Nephron (organoid): Measurements from ENCODE around the gene CTU1.
"Not testable (repeated sequence)": the region's sequence is repeated elsewhere in the genome, so short reads cannot be mapped to it uniquely, and the experiment has no call there.

ENCODE experiments used
- H3K27ac Mint-ChIP-seq, 3 experiments: 2 replicates each; pipeline ENCODE4 v1.8.0; 2020; ENCODE audit warnings: mixed read lengths in 3 of 3, mild to moderate bottlenecking in 2 of 3, moderate library complexity in 1 of 3
- H3K27me3 Mint-ChIP-seq: 2 replicates; pipeline ENCODE4 v1.8.0; 2021; ENCODE audit warnings: low read depth, mild to moderate bottlenecking, moderate library complexity, mixed read lengths
- H3K36me3 Mint-ChIP-seq: 2 replicates; pipeline ENCODE4 v1.8.0; 2020; ENCODE audit warnings: low read depth, mixed read lengths
- H3K4me1 Mint-ChIP-seq: 2 replicates; pipeline ENCODE4 v1.8.0; 2020; ENCODE audit warnings: mixed read lengths
- H3K4me3 Mint-ChIP-seq, 3 experiments: 2 replicates each; pipeline ENCODE4 v1.8.0; 2020; ENCODE audit warnings: mild to moderate bottlenecking in 3 of 3, mixed read lengths in 3 of 3, moderate library complexity in 2 of 3
- H3K9me3 Mint-ChIP-seq: 2 replicates; pipeline ENCODE4 v1.8.0; 2020; ENCODE audit warnings: mixed read lengths
- TF ChIP-seq, protein P1 (sequence below), 3 experiments: fragments of 200-600 bp; sonication (generic); IDR thresholded peaks; one replicate each; pipeline ENCODE4 v1.5.0; 2021; ENCODE audit warnings: antibody characterized with exemption in 3 of 3; ENCODE audit not compliant: unreplicated experiment in 3 of 3

CTU1 gene

DNA sequence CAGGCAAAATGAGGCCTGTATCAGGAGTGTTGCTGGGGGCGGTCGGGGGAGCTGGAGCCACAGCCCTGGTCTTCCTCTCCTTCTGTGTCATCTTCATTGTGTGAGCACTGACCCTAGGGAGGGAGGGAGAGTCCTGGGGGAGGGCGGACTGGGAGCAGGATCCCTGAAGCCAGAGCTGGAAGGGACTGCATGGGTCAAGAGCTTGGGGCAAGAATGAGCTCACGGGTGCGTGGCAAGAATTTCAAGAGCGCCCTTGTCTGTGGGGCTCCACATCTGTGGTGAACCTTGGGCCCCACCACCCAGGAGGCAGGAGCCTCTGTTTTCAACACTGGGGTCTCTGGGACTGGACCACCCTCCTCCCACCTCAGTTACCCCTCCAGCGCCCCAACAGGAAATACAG, 38.5 kb upstream of the CTU1 start:
- H3K36me3 Mint-ChIP-seq: no peaks in the 10 kb centered on the region
- H3K27me3 Mint-ChIP-seq: peaks cover 28% of the 10 kb centered on the region
- TF ChIP-seq, protein P1, sequence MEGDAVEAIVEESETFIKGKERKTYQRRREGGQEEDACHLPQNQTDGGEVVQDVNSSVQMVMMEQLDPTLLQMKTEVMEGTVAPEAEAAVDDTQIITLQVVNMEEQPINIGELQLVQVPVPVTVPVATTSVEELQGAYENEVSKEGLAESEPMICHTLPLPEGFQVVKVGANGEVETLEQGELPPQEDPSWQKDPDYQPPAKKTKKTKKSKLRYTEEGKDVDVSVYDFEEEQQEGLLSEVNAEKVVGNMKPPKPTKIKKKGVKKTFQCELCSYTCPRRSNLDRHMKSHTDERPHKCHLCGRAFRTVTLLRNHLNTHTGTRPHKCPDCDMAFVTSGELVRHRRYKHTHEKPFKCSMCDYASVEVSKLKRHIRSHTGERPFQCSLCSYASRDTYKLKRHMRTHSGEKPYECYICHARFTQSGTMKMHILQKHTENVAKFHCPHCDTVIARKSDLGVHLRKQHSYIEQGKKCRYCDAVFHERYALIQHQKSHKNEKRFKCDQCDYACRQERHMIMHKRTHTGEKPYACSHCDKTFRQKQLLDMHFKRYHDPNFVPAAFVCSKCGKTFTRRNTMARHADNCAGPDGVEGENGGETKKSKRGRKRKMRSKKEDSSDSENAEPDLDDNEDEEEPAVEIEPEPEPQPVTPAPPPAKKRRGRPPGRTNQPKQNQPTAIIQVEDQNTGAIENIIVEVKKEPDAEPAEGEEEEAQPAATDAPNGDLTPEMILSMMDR (IDR thresholded peaks at IDR 0.05; ENCODE audit: unreplicated experiment in 3 of 3): no peak
- H3K9me3 Mint-ChIP-seq: peaks cover 3% of the 10 kb centered on the region
- H3K4me1 Mint-ChIP-seq: peaks cover 10% of the 10 kb centered on the region
- no peak overlapping the region for H3K27ac Mint-ChIP-seq
- H3K4me3 Mint-ChIP-seq: no peak overlapping the region

DNA sequence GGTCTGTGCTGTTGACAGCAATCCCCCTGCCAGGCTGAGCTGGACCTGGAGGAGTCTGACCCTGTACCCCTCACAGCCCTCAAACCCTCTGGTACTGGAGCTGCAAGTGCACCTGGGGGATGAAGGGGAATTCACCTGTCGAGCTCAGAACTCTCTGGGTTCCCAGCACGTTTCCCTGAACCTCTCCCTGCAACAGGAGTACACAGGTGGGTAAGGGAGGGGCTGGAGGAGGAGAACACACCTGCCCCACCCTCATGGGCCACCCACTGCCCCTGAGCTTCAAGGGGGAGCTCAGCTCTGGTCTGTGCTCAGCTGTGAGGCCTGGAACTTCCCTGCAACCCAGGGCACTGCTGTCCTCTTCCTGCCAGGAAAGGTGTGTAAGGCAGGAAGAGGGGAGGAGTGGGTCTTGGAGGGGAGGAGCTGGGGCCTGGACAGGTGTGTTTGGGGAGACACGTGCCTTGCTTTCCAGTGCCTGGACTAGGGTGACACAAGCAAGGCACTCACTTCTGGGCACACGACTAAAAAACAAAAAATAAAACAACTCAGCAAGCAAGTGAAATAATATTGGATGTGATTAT, 37.8 kb upstream of the CTU1 start:
- H3K9me3 Mint-ChIP-seq: peaks cover 3% of the 10 kb centered on the region
- no peaks in the 10 kb centered on the region for H3K36me3 Mint-ChIP-seq
- peaks cover 34% of the 10 kb centered on the region for H3K27me3 Mint-ChIP-seq
- peaks cover 10% of the 10 kb centered on the region for H3K4me1 Mint-ChIP-seq
- TF ChIP-seq, protein P1 (IDR thresholded peaks at IDR 0.05; ENCODE audit: unreplicated experiment in 3 of 3): no peak
- H3K4me3 Mint-ChIP-seq: no peak overlapping the region
- H3K27ac Mint-ChIP-seq: no peak overlapping the region

DNA sequence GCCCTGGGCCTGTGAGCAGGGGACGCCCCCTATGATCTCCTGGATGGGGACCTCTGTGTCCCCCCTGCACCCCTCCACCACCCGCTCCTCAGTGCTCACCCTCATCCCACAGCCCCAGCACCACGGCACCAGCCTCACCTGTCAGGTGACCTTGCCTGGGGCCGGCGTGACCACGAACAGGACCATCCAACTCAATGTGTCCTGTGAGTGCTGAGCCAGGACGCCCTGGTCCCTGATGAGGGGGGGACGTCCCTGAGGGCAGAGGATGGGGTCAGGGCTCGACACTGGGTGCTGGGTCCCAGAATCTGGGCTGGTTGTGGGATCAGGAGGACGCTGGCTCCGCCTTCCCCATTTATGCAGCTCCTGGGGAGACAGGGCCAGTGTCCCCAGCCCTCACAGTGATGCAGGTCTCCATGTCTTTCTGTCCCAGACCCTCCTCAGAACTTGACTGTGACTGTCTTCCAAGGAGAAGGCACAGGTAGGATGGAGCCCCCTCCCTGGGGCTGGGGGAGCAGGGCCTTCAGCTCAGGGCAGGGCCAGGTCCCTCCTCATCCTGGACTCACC, 36.4 kb upstream of the CTU1 start:
- peaks cover 28% of the 10 kb centered on the region for H3K27me3 Mint-ChIP-seq
- no peaks in the 10 kb centered on the region for H3K9me3 Mint-ChIP-seq
- H3K27ac Mint-ChIP-seq: no peak overlapping the region
- H3K4me3 Mint-ChIP-seq: no peak overlapping the region
- peaks cover 5% of the 10 kb centered on the region for H3K4me1 Mint-ChIP-seq
- TF ChIP-seq, protein P1 (IDR thresholded peaks at IDR 0.05; ENCODE audit: unreplicated experiment in 3 of 3): no peak
- H3K36me3 Mint-ChIP-seq: no peaks in the 10 kb centered on the region

DNA sequence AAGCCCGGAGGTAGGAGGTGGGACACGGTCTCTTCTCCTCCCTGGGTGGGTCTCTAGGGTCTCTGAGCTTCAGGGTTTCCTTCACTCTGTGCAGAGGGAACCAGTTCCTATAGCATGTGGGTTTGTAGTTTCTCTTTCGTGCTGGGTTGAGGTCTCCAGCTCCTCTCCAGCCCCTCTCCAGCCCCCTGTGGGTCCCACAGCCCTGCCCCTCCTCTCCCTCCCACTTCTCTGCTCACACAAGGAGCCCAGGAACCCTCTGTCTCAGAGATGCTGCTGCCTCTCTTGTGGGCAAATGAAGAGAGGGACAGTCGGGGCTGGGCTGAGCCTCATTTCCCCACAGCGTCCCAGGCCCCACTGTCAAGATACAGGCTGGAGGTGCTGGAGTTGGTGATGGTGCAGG, 35.3 kb upstream of the CTU1 start:
- Mint-ChIP-seq H3K27me3 (peaks cover 28% of the 10 kb centered on the region), H3K36me3 (no peaks in the 10 kb centered on the region), H3K27ac (no peak overlapping the region), H3K9me3 (no peaks in the 10 kb centered on the region), H3K4me3 (no peak overlapping the region), H3K4me1 (peaks cover 5% of the 10 kb centered on the region)
- TF ChIP-seq, protein P1 (IDR thresholded peaks at IDR 0.05; ENCODE audit: unreplicated experiment in 3 of 3): no peak

DNA sequence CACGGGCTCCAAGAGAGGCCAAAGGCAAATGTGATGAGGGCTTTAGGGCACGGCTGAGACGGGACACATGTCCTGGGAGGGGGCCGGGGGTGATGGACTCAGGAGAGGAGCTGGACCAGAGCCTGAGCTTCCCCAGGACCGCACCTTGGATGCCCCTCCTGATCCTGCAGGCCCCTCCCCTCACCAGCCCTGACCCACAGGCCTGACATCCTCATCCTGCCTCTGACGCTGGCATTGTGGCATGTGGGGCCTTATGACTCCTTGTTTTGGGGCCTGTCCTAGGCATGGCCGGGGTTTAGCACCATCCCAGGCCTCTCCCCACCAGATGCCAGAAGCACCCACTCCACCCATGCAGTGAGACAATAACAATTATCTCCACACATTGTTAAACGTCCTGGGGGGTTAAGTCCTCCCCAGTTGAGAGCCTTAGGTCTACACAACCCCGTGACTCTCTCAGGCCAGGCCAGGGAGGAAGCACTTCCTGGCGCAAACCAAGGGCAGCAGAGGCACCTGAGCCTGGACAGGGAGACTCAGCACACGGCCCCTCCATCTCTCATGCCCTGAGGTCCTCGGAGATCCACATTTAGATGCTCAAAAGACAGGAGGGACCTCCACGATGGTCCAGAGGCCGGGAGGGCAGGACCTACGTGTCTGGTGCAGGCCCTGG, 34.7 kb upstream of the CTU1 start:
- H3K4me1 Mint-ChIP-seq, H3K9me3 Mint-ChIP-seq, H3K36me3 Mint-ChIP-seq, H3K4me3 Mint-ChIP-seq, H3K27ac Mint-ChIP-seq: not testable (repeated sequence)
- peaks cover 28% of the 10 kb centered on the region for H3K27me3 Mint-ChIP-seq

DNA sequence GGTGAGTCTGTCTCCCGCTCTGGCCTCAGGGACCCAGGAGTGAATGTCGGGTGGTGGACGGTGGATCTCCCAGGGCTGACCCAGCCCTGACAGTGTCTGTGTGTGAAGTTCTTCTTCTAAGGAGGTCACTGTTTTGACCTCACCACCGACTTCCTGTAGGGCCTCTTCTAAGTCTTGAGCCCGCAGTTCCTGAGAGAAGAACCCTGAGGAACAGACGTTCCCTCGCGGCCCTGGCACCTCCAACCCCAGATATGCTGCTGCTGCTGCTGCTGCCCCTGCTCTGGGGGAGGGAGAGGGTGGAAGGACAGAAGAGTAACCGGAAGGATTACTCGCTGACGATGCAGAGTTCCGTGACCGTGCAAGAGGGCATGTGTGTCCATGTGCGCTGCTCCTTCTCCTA, 33.9 kb upstream of the CTU1 start, which contains the start of gene SIGLEC7:
Gene SIGLEC7 (plus strand): TSS at position 183 of the 400 bp plus-strand sequence. CDS start 69 bp downstream, at position 252.
- Mint-ChIP-seq H3K27ac (no peak within 1 kb of the TSS), H3K9me3 (peaks cover 3% of the 10 kb centered on the region), H3K4me1 (no peaks in the 10 kb centered on the region), H3K4me3 (no peak within 1 kb of the TSS), H3K36me3 (no peaks in the 10 kb centered on the region), H3K27me3 (peaks cover 32% of the 10 kb centered on the region)
- TF ChIP-seq, protein P1 (IDR thresholded peaks at IDR 0.05; ENCODE audit: unreplicated experiment in 3 of 3): no peak
